ENCODE measurements around the gene EXOG.
"Not testable (repeated sequence)": the region's sequence is repeated elsewhere in the genome, so short reads cannot be mapped to it uniquely, and the experiment has no call there.

The EXOG gene

GRCh38 chr3:38561746-38562466 lies 65.8 kb downstream of the EXOG start:
- no peak for DNase-seq
- TF ChIP-seq GATA1 (IDR thresholded peaks at IDR 0.05; ENCODE audit: low read depth, low read length), result no peak
- TF ChIP-seq POLR2A (IDR thresholded peaks at IDR 0.05; ENCODE audit: low read length), result no peak

DNA sequence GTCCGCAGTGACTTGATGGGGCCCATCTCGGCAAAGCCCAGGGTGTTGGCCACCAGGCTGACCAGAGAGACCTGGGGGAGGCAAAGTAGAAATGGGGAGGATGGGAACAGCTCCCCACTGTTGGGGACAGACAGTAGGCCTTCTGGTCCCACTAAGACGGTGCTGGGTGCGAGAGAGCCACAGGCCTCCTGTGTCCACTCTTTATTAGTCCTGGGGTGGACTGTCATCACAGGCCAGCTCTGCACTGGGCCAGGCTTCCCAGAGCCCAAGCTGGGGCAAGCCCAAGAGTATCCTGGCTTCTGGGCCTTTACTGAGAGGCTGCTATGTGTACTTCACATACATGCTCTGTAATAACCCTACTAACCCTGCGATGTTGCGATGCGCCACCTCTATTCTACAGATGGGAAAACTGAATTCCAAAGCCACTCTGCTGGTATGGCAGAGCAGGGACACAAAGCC lies 66.4 kb downstream of the EXOG start:
- DNase-seq, result no peak
- TF ChIP-seq POLR2A (IDR thresholded peaks at IDR 0.05; ENCODE audit: low read length) (no peak), GATA1 (IDR thresholded peaks at IDR 0.05; ENCODE audit: low read depth, low read length) (no peak)

GRCh38 chr3:38563070-38563885 lies 67.1 kb downstream of the EXOG start:
- TF ChIP-seq GATA1 (IDR thresholded peaks at IDR 0.05; ENCODE audit: low read depth, low read length) (no peak), POLR2A (IDR thresholded peaks at IDR 0.05; ENCODE audit: low read length) (no peak)
- DNase-seq, result no peak

GRCh38 chr3:38563886-38564270 lies 67.7 kb downstream of the EXOG start:
- DNase-seq, result no peak
- TF ChIP-seq GATA1 (IDR thresholded peaks at IDR 0.05; ENCODE audit: low read depth, low read length) (no peak), POLR2A (IDR thresholded peaks at IDR 0.05; ENCODE audit: low read length) (no peak)

- TF ChIP-seq GATA1 (IDR thresholded peaks at IDR 0.05; ENCODE audit: low read depth, low read length) (no peak), POLR2A (IDR thresholded peaks at IDR 0.05; ENCODE audit: low read length) (no peak)
- no peak for DNase-seq
These were observed 68.6 kb downstream of the EXOG start for GRCh38 chr3:38564631-38565338.

DNA sequence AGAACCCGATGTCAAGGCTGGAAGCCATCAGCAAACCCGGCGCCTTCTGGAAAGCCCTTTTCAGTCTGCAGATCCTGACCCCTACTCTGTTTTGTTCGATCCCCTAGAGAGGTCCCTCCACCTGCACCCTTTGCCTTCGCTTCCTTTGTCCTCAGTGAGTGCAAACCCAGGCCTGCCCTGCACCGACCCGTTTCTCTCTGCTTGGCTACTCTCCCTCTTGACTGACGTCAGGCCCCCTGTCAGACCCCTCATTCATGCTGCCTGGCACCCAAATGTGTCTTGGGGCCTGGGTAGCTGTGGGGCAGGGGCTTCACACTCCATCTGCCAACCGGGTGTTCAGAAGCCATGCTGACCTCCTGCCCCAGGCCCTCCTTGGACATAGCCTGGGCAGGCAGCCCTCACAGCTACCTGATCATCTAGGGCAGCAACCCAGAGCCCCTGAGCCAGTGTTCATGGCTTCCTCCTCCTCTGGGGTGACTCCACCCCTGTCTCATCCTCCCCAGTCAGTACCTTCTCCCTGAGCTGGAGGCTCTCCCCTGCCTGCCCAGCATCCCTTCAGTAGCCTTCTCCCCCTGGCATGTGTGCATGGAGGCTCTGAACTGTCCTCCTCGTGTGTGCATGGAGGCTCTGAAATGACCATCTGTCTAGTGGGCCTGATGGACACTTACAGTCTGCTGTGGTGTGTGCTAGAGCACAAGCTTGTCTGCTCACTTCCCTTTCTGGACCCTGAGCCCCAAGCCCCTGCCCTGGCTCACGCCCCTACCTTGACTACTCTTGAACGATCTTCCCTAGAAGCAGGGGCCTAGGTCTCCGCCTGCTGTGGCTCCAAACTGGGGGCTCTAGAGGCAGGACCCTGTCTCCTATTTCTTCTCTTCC lies 69.4 kb downstream of the EXOG start:
- no peak for TF ChIP-seq POLR2A (IDR thresholded peaks at IDR 0.05; ENCODE audit: low read length)
- no peak for TF ChIP-seq GATA1 (IDR thresholded peaks at IDR 0.05; ENCODE audit: low read depth, low read length)

DNA sequence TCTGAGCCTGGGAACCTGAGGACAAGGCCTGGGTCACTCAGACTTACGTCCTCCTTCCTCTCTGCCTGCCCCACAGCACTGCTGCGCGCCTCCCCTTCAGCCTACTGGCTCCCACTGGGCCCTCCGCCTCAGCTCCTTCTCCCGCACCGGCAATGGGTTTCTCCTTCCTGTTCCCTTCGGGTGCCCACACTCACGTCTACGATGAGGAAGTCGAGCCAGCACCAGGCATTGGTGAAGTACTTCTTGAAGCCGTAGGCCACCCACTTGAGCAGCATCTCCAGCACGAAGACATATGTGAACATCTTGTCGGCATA lies 70.0 kb downstream of the EXOG start:
- no peak for DNase-seq
- TF ChIP-seq POLR2A (IDR thresholded peaks at IDR 0.05; ENCODE audit: low read length) (no peak), GATA1 (IDR thresholded peaks at IDR 0.05; ENCODE audit: low read depth, low read length) (no peak)

More for the DNA sequence above, 69.4 kb downstream of the EXOG start:
- DNase-seq, result no peak

DNA sequence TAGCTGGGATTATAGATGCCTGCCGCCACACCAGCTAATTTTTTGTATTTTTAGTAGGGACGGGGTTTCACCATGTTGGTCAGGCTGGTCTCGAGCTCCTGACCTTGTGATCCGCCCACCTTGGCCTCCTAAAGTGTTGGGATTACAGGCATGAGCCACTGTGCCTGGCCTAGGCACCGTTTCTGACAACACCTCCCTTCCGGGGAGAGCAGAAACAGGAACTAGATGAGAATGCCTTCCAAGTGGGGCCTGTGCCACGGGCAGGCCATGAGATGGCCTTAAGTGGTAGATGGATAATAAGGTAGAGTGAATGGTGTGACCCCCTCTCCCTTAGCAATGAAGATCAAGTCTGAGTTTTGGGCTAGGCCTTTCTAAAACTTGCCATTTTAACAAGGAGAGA lies 70.7 kb downstream of the EXOG start:
- DNase-seq, result not testable (repeated sequence)

DNA sequence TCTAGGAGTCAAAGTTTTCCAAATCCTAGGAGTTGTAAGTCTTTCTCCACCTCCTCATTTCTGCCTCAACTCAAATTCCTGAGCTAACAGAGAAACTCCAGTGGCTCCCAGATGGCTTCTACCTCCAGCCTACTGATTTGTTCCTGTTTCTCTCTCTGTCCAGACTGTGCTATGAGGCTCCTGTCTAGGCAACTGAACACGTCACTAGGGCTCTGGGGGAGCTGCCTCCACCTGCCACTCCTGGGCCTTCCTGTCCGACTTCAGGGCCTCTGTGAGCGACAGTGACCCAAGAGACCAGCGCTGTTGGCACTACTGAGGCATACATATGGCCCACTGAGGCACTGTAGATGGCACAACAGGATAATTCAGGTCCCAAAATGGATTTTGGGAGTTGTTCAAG lies 71.4 kb downstream of the EXOG start:
- TF ChIP-seq GATA1 (IDR thresholded peaks at IDR 0.05; ENCODE audit: low read depth, low read length) (no peak), POLR2A (IDR thresholded peaks at IDR 0.05; ENCODE audit: low read length) (no peak)
- no peak for DNase-seq

DNA sequence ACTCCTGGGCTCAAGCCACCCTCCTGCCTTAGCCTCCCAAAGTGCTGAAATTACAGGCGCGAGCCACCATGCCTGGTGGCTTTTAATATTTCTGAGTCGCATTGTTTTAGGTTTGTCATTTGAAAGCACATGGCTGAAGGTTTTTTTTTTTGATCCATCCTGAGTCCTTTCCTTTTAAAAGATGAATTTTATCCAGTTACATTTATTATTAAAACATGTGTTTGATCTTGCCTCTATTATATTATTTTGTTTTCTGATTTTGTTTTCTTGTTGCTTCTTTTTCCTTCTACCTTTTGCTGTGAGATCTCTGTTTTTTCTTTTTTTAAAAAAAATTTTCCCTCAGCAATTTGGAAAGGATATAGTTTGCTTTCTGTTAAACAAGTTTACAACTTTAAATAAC lies 77.0 kb downstream of the EXOG start:
- DNase-seq, result no peak

GRCh38 chr3:38573556-38573955 lies 77.4 kb downstream of the EXOG start:
- TF ChIP-seq GATA1 (IDR thresholded peaks at IDR 0.05; ENCODE audit: low read depth, low read length), result no peak
- no peak for TF ChIP-seq POLR2A (IDR thresholded peaks at IDR 0.05; ENCODE audit: low read length)
- no peak for DNase-seq

More for the DNA sequence above, 77.0 kb downstream of the EXOG start:
- TF ChIP-seq POLR2A (IDR thresholded peaks at IDR 0.05; ENCODE audit: low read length) (no peak), GATA1 (IDR thresholded peaks at IDR 0.05; ENCODE audit: low read depth, low read length) (no peak)

DNA sequence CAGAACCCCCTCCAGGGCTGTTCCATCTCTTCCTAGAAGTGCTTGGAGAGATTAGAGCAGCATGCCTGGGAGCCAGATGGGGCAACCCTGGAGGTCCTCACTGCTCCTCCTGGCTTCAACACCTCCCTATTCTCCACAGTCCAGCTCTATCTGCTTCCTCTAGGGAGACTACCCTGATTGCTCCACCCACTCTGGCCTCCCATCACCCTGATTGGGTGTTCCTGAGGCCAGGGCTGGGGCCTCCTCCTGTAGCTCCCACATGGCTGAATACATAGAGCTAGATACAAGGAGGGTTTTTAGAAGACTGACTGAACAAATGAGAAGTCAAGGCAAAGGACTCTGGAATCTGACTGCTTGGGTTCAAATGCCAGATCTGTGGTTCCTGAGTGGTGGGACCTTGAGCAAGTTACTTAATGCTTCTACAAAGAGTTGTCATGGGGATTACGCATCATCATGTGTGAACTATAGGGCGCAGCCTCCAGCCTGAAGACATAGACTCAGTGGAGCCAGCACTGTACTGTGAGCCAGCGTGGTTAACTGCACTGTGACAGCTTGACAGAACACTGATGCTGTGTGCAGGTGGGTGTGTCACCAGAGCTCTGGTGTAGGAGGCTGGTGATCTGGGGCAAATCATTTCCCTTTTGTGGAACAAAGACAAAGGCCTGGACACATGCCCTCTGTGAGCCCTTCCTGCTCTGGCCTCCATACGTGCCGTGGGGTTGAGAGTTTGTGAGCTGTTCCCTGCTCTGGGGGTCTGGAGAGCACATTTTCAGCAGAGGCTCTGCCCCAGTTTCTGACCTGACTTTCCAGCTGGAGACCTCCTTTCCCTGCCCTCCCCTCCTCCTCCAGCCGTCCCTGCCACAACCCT lies 78.5 kb downstream of the EXOG start:
- no peak for DNase-seq
- TF ChIP-seq POLR2A (IDR thresholded peaks at IDR 0.05; ENCODE audit: low read length), result no peak

Measured in erythroblast (primary cell).